GM18520 (cell line): Measurements from ENCODE around the gene RTRAF.

ENCODE experiments used
- ATAC-seq: cut with Tn5 transposase; IDR thresholded peaks from one replicate; pipeline ENCODE4 v1.9.1; 2021; ENCODE audit not compliant: unreplicated experiment

The RTRAF gene

GRCh38 chr14:51989293-51990234, at the start of gene RTRAF:
Gene RTRAF, plus strand, starts transcription at chr14:51989546. Its CDS starts 94 bp downstream, at chr14:51989640.
- peak; percentile 90 for ATAC-seq

GRCh38 chr14:51939755-51940301, 49.5 kb upstream of the RTRAF start:
- ATAC-seq = no peak

- ATAC-seq = no peak
Measured at GRCh38 chr14:51942971-51943370, 46.4 kb upstream of the RTRAF start.

- no peak for ATAC-seq
Measured at GRCh38 chr14:51950007-51950406, 39.3 kb upstream of the RTRAF start.

GRCh38 chr14:51951656-51952055, 37.7 kb upstream of the RTRAF start:
- ATAC-seq = no peak

- no peak for ATAC-seq
Measured at GRCh38 chr14:51954031-51954430, 35.3 kb upstream of the RTRAF start.

- no peak for ATAC-seq
Measured at GRCh38 chr14:51954657-51955056, 34.7 kb upstream of the RTRAF start.

- ATAC-seq = no peak
Measured at GRCh38 chr14:51957950-51958349, 31.4 kb upstream of the RTRAF start.

GRCh38 chr14:51959928-51960327, 29.4 kb upstream of the RTRAF start:
- ATAC-seq = no peak

GRCh38 chr14:51960866-51961265, 28.5 kb upstream of the RTRAF start:
- no peak for ATAC-seq

GRCh38 chr14:51962711-51963110, 26.6 kb upstream of the RTRAF start:
- no peak for ATAC-seq

GRCh38 chr14:51963286-51963685, 26.1 kb upstream of the RTRAF start:
- ATAC-seq = no peak

GRCh38 chr14:51967521-51967920, 21.8 kb upstream of the RTRAF start:
- no peak for ATAC-seq

- no peak for ATAC-seq
Measured at GRCh38 chr14:51969852-51970540, 19.4 kb upstream of the RTRAF start.

- no peak for ATAC-seq
Measured at GRCh38 chr14:51972566-51972965, 16.8 kb upstream of the RTRAF start.

- no peak for ATAC-seq
Measured at GRCh38 chr14:51977075-51977474, 12.3 kb upstream of the RTRAF start.

- no peak for ATAC-seq
Measured at GRCh38 chr14:51978681-51979085, 10.7 kb upstream of the RTRAF start.

- ATAC-seq = no peak
Measured at GRCh38 chr14:51979088-51979709, 10.1 kb upstream of the RTRAF start.

- no peak for ATAC-seq
Measured at GRCh38 chr14:51981218-51981854, 8.0 kb upstream of the RTRAF start.

- ATAC-seq = no peak
Measured at GRCh38 chr14:51988221-51988620, 1.1 kb upstream of the RTRAF start.

- ATAC-seq = no peak
Measured at GRCh38 chr14:51990488-51990887, 1.1 kb downstream of the RTRAF start.
